GM12801 (cell line): ENCODE data around the gene UBN2.

ENCODE experiments used
- TF ChIP-seq, protein P1 (sequence below): IDR thresholded peaks from one replicate; pipeline ENCODE4 v1.5.1; 2011; ENCODE audit warnings: control low read depth; ENCODE audit not compliant: insufficient read length; ENCODE audit errors: extremely low read depth

Gene UBN2

DNA sequence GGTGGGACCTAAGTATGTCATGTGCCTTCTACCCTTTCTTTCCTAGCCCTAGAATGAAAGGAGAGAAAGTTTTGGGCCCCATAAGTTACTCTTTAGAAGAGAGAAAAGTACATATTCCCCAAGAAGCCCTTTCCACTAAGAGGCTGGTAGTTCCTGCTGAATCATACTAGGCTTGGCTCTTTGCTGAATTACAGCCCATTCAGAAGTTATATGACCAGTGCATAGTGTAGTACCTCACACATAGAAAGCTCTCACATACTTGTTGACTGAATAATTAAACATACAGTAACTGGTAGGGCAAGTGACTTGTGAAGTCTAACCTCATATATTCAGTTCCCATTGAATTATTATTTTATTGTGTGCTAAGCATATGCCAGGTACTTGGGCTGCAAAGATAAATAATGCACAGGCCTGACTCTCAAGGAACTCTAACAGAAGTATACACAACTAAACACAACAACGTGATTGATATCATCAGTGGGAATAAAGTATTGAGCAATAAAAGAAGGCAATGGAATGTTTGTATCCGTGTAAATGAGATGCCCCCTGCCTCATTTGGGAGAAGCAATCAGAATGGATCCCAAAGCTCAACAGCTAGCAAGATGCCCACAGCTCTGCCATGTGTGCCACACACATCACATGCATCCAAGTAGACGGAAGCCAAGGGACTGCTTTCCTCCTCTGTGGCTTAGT, 38.9 kb upstream of the UBN2 start:
- TF ChIP-seq, protein P1, sequence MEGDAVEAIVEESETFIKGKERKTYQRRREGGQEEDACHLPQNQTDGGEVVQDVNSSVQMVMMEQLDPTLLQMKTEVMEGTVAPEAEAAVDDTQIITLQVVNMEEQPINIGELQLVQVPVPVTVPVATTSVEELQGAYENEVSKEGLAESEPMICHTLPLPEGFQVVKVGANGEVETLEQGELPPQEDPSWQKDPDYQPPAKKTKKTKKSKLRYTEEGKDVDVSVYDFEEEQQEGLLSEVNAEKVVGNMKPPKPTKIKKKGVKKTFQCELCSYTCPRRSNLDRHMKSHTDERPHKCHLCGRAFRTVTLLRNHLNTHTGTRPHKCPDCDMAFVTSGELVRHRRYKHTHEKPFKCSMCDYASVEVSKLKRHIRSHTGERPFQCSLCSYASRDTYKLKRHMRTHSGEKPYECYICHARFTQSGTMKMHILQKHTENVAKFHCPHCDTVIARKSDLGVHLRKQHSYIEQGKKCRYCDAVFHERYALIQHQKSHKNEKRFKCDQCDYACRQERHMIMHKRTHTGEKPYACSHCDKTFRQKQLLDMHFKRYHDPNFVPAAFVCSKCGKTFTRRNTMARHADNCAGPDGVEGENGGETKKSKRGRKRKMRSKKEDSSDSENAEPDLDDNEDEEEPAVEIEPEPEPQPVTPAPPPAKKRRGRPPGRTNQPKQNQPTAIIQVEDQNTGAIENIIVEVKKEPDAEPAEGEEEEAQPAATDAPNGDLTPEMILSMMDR, result no peak

DNA sequence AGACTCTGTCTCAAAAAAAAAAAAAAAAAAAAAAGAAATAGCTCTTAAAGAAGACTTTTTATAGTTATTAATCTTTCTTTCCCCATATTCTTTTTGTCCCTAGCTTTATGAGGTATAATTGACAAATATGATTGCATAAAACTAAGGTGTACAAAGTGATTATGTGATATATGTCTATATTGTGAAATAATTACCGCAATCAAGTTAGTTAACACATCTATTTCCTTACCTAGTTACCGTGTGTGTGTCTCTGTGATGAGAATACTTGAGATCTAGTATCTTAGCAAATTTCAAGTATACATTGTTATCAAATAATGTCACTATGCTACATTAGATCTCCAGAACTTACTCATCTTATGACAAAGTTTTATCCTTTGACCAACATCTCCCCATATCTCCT, 30.7 kb upstream of the UBN2 start:
- TF ChIP-seq, protein P1, result no peak

DNA sequence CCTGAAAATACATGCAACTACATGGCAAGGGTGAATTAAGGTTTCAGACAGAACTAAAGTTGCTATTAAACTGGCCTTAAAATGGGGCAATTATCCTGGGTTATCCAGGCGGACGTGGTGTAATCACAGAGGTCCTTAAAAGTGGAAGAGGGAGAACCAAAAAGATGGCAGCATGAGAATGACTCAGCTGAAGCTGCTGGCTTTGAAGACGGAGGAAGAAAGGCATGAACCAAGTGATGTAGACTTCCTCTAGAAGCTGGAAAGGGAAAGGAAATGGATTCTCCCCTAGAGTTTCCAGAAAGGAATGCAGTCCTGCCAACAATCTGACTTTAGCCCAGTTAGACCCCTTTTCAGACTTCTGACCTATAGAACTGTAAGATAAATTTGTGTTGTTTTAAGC, 27.0 kb upstream of the UBN2 start:
- TF ChIP-seq, protein P1, result no peak

DNA sequence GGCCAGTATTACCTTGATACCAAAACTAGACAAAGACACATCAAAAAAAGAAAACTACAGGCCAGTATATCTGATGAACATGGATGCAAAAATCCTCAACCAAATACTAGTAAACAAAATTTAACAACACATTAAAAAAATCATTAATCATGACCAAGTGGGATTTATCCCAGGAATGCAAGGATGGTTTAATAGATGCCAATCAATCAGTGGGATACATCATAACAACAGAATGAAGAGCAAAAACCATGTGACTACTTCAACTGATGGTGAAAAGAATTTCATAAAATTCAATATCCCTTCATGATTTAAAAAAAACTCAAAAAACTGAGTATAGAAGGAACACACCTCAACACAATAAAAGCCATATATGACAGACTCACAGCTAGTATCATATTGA, 25.2 kb upstream of the UBN2 start:
- TF ChIP-seq, protein P1, result no peak

DNA sequence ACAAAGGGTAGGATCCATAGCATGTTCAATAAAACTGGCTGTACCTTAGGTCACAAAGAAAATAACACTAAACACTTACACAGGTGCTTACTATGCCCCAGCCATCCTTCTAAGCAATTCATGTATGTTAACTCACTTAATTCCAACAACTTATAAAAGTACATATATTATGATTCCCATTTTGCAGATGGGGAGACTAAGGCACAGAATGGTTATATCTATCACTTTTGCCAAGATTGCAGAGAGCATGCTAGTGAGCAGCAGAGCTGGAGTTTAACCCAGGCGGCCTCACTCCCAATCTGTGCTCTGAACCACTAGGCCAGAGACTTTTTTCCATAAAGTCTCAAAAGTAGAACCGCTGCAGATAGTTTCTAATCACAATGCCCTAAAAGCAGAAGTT, 18.9 kb upstream of the UBN2 start:
- TF ChIP-seq, protein P1, result no peak

DNA sequence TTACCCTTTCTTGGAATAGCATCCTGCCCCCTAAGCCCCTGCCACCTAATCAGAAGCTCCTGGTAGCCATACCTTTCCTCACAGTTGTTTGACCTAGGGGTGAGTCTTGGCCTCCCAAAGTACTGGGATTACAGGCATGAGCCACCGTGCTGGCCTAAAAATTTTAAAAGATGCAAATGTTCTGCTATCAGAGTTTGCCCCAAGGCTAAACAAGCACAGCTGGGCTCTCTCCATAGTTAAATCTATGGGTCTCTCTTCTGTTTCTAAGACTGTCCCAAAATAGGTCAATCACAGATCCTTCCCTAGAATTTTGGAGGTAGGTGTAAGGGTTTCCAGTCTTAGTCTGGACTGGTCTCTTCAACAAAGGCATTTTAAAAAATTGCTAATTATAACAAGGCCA, 12.9 kb upstream of the UBN2 start:
- TF ChIP-seq, protein P1, result no peak

DNA sequence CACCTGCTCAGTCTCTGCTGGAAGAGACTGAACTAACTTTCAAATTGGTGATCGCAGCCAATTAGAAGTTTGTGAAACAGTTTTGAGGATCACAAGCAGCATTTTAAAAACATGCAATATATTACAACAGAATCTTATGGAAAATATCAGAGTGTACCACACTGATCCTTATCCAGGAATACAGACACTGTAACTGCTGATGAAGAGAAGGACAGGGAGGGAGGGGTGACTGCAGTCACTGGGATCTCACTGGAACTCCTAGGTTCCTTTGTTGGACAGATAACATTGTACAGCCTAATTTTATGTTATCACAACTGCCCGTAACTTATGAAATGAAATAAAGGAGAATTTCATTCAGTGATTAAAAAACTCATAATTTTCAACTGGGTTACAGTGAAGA, 6.8 kb upstream of the UBN2 start:
- TF ChIP-seq, protein P1, result no peak
